ENCODE measurements around the gene SMAGP. TPM values are rescaled to one million over a fixed set of nuclear protein-coding genes. Genes with fewer than 3 reads are reported as not detected.
"Not testable (repeated sequence)": the region's sequence is repeated elsewhere in the genome, so short reads cannot be mapped to it uniquely, and the experiment has no call there.

Gene SMAGP
- total RNA-seq, 1 donor from 2014 or later = 11.9 TPM

- no peak for DNase-seq
Measured at GRCh38 chr12:51224625-51225024, 45.6 kb downstream of the SMAGP start.

- no peak for DNase-seq
Measured at GRCh38 chr12:51222461-51222860, 47.8 kb downstream of the SMAGP start.

GRCh38 chr12:51219857-51220256 lies 50.4 kb downstream of the SMAGP start:
- not testable (repeated sequence) for DNase-seq

GRCh38 chr12:51219322-51219721 lies 50.9 kb downstream of the SMAGP start:
- DNase-seq = no peak

- DNase-seq = no peak
Measured at GRCh38 chr12:51218607-51219161, 51.5 kb downstream of the SMAGP start.

GRCh38 chr12:51217968-51218606 lies 52.1 kb downstream of the SMAGP start, which contains the start of gene POU6F1:
POU6F1 (minus strand) TSS chr12:51218062; CDS start chr12:51206836, 11,226 bp downstream.
- DNase-seq = peak; percentile 72

- no peak for DNase-seq
Measured at GRCh38 chr12:51217133-51217967, 52.9 kb downstream of the SMAGP start.

GRCh38 chr12:51216642-51217041 lies 53.6 kb downstream of the SMAGP start:
- no peak for DNase-seq

GRCh38 chr12:51214895-51215294 lies 55.3 kb downstream of the SMAGP start:
- DNase-seq = no peak

GRCh38 chr12:51210690-51211395 lies 59.4 kb downstream of the SMAGP start:
- DNase-seq = no peak

GRCh38 chr12:51209259-51209658 lies 61.0 kb downstream of the SMAGP start:
- DNase-seq = no peak

- no peak for DNase-seq
Measured at GRCh38 chr12:51208016-51208660, 62.1 kb downstream of the SMAGP start.

GRCh38 chr12:51205350-51205749 lies 64.9 kb downstream of the SMAGP start:
- DNase-seq = no peak

GRCh38 chr12:51202718-51203117 lies 67.5 kb downstream of the SMAGP start:
- no peak for DNase-seq

GRCh38 chr12:51200806-51201205 lies 69.4 kb downstream of the SMAGP start:
- no peak for DNase-seq

GRCh38 chr12:51200156-51200555 lies 70.1 kb downstream of the SMAGP start:
- no peak for DNase-seq

- DNase-seq = no peak
Measured at GRCh38 chr12:51199366-51199945, 70.8 kb downstream of the SMAGP start.

GRCh38 chr12:51198568-51199365 lies 71.4 kb downstream of the SMAGP start:
- no peak for DNase-seq

GRCh38 chr12:51197736-51198567 lies 72.3 kb downstream of the SMAGP start:
- DNase-seq = no peak

GRCh38 chr12:51196547-51196946 lies 73.7 kb downstream of the SMAGP start:
- no peak for DNase-seq
